Kidney (tissue), 14 donors: ENCODE results near the gene CD14. TPM values are rescaled to one million over a fixed set of nuclear protein-coding genes. Genes with fewer than 3 reads are reported as not detected.

Experiments used
- DNase-seq, 5 donors: peaks; one replicate each; pipeline ENCODE4 v3.0.0-alpha.2; 2013 to 2020
- FAIRE-seq: peaks from 2 replicates; lab custom pipeline; 2012; peaks lifted over from hg19 to GRCh38; lab: Jason Lieb, UNC
- H3K27ac ChIP-seq, 2 donors: one replicate each; pipeline ENCODE4 v1.7.0; 2013; ENCODE audit warnings: low read depth in 2 of 2, low read length in 2 of 2, inconsistent platforms in 1 of 2
- H3K27me3 ChIP-seq: one replicate; pipeline ENCODE4 v1.7.1; 2013; ENCODE audit warnings: low read length, inconsistent platforms; ENCODE audit not compliant: control insufficient read depth, insufficient read depth
- H3K36me3 ChIP-seq, 3 donors: one replicate each; pipeline versions ENCODE4 v1.7.0 to v1.7.1; 2013; ENCODE audit warnings: low read length in 3 of 3, control low read depth in 1 of 3, inconsistent platforms in 1 of 3; ENCODE audit not compliant: insufficient read depth in 3 of 3, control insufficient read depth in 2 of 3
- H3K4me1 ChIP-seq, 3 donors: one replicate each; pipeline versions ENCODE4 v1.7.0 to v1.7.1; 2013; ENCODE audit warnings: low read length in 3 of 3, inconsistent platforms in 1 of 3, low read depth in 1 of 3; ENCODE audit not compliant: control insufficient read depth in 2 of 3, insufficient read depth in 2 of 3
- H3K4me3 ChIP-seq, 3 donors: one replicate each; pipeline versions ENCODE4 v1.7.0 to v1.8.1; 2013; ENCODE audit warnings: low read length in 3 of 3, control low read depth in 1 of 3, inconsistent platforms in 1 of 3
- H3K9ac ChIP-seq, 3 donors: one replicate each; pipeline versions ENCODE4 v1.7.0 to v1.7.1; 2013; ENCODE audit warnings: low read length in 3 of 3, control low read depth in 1 of 3, inconsistent platforms in 1 of 3
- H3K9me3 ChIP-seq, 3 donors: one replicate each; pipeline versions ENCODE4 v1.7.0 to v1.7.1; 2013; ENCODE audit warnings: low read length in 3 of 3, control low read depth in 1 of 3, inconsistent platforms in 1 of 3; ENCODE audit not compliant: control insufficient read depth in 2 of 3, insufficient read depth in 1 of 3
- CTCF ChIP-seq: IDR thresholded peaks from 3 replicates; pipeline ENCODE4 v1.5.1; 2012; ENCODE audit warnings: mild to moderate bottlenecking, moderate library complexity, borderline replicate concordance; ENCODE audit not compliant: insufficient read depth; ENCODE audit errors: extremely low read depth
- intact Hi-C: fragments of 100-400 bp; cut with DNase I; formaldehyde crosslinking; loops from one replicate; pipeline ENCODE4 v1.11.1; 2022
- polyA plus RNA-seq: library from polyadenylated mRNA; stranded (reverse); fragments of 350-450 nt; fragmentation: Illumina TruSeq; extraction: RNeasy Lipid Tissue Mini Kit (QIAGEN cat#74804); gene quantifications from one replicate; pipeline ENCODE4 v1.2.3, GENCODE V29; 2014; ENCODE audit warnings: low read depth, low replicate concordance; ENCODE audit not compliant: insufficient read depth
- total RNA-seq: library from RNA; stranded (reverse); fragmentation: NEBNext Ultra II Directional; extraction: Animal tissue kit (Norgen Biotek cat#: 25700); gene quantifications from one replicate; pipeline ENCODE4 v1.2.1, GENCODE V29; 2021
- donor health status: control.
- donor health status: control.
- donor health status: control.
- donor health status: control.
- donor health status: control.
- donor health status: DM: yes; HTN: yes; CAD: no.
- donor health status: Normal renal cell carcinoma (clear cell type).

The CD14 gene
- total and polyA plus RNA-seq, 2 donors from 2014 or later: 43.8 to 68.8 TPM

DNA sequence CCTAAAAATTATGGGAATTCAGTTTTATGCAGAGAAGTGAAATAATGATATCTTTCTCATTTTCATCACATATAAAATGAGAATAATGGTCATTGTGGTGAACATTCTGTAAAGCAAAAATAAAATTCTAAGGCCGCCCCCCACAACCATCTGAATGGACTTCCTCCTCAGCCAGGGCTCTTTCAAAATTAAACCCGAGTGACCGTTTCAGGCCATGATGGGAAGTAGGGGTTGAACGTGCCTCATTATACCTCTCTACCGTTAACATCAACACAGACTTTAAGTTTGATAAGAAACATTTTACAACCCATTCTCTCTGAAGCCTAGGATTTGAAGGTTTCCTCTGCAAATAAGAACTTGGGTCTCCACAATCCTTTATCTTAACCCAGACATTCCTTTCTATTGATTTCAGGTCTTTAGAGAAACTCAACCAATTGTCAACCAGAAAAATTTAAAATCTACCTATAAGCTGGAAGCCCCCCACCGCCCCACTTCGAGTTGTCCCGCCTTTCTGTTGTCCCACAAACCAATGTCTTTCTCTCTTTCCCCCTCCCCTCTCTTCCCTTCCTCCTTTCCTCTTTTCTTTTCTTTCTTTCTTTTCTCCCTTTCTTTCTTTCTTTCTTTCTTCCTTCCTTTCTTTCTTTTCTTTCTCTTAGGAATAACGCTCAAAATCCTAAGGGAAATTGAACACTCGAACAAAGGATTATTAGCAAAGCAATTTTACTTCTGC lies 4.6 kb upstream of the CD14 start:
- no peak overlapping the region for H3K4me3 ChIP-seq
- H3K9ac ChIP-seq: no peak overlapping the region
- H3K9me3 ChIP-seq: no peaks in the 10 kb centered on the region
- intact Hi-C loops: no loop called here
- no peak for TF ChIP-seq CTCF
- no peak overlapping the region for H3K27ac ChIP-seq
- peaks cover 0 to under 1% (median 0%) of the 10 kb centered on the region in 3 donors for H3K36me3 ChIP-seq
- peaks cover 7% of the 10 kb centered on the region for H3K27me3 ChIP-seq
- peaks cover 0 to 13% (median 3%) of the 10 kb centered on the region in 3 donors for H3K4me1 ChIP-seq
- no peak for DNase-seq
- no peak for FAIRE-seq

GRCh38 chr5:140635291-140636257 lies 2.6 kb upstream of the CD14 start:
- Histone ChIP-seq H3K27me3 (peaks cover 7% of the 10 kb centered on the region), H3K9ac (no peak overlapping the region), H3K4me1 (peaks cover 0 to 22% (median 3%) of the 10 kb centered on the region in 3 donors), H3K4me3 (no peak overlapping the region), H3K9me3 (no peaks in the 10 kb centered on the region), H3K36me3 (no peaks in the 10 kb centered on the region), H3K27ac (no peak overlapping the region)
- DNase-seq: no peak
- no peak for FAIRE-seq
- intact Hi-C loops: no loop called here
- TF ChIP-seq CTCF: no peak

GRCh38 chr5:140634103-140634502 lies 1.1 kb upstream of the CD14 start:
- no peak for DNase-seq
- Histone ChIP-seq H3K9ac (no peak overlapping the region), H3K36me3 (no peaks in the 10 kb centered on the region), H3K4me3 (no peak overlapping the region), H3K27me3 (peaks cover 7% of the 10 kb centered on the region), H3K4me1 (peaks cover 0 to 16% (median 0%) of the 10 kb centered on the region in 3 donors), H3K27ac (peak overlapping the region in 1 of 2 donors; percentile 23), H3K9me3 (no peaks in the 10 kb centered on the region)
- FAIRE-seq: no peak
- intact Hi-C loops: no loop called here
- TF ChIP-seq CTCF: no peak
